Gastroesophageal sphincter (tissue), 3 donors: ENCODE results near the gene ATP9A.

Experiments used
- EP300 ChIP-seq: sonication (generic); formaldehyde crosslinking; IDR thresholded peaks from one replicate; pipeline ENCODE4 v1.6.1; 2017; ENCODE audit warnings: antibody characterized with exemption, mild to moderate bottlenecking
- POLR2A ChIP-seq, 2 donors: fragments of 450-650 bp; IDR thresholded peaks; one replicate each; pipeline ENCODE4 v1.6.1; 2017; ENCODE audit warnings: antibody characterized with exemption in 2 of 2, mild to moderate bottlenecking in 2 of 2, moderate library complexity in 1 of 2
- POLR2AphosphoS5 ChIP-seq: sonication (generic); formaldehyde crosslinking; IDR thresholded peaks from one replicate; pipeline ENCODE4 v1.6.1; 2017; ENCODE audit warnings: antibody characterized with exemption
- TF ChIP-seq, protein P1 (sequence below), 4 experiments: fragments of 200-600 bp in 2 of 4; fragments of 450-650 bp in 2 of 4; sonication (generic) in 1 of 4; IDR thresholded peaks; one replicate each; pipeline ENCODE4 v1.5.1; 2017 to 2019; ENCODE audit warnings: antibody characterized with exemption in 4 of 4, mild to moderate bottlenecking in 2 of 4, moderate library complexity in 2 of 4

DNA sequence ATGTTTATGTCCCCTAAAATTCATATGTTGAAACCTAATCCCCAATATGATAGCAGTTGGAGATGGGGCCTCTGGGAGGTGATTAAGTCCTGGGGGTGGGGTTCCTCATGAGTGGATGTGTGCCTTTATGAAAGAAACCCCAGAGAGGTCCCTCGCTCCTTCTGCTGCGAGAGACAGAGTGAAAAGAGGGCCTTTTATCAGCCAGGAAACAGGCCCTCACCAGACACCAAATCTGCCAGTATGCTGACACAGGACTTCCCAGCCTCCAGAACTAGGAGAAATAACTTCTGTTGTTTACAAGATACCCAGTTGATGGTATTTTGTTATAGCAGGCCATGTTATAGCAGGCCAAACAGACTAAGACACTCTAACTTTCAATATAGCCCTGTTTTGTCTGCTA, 124.8 kb downstream of the ATP9A start:
- TF ChIP-seq, protein P1, sequence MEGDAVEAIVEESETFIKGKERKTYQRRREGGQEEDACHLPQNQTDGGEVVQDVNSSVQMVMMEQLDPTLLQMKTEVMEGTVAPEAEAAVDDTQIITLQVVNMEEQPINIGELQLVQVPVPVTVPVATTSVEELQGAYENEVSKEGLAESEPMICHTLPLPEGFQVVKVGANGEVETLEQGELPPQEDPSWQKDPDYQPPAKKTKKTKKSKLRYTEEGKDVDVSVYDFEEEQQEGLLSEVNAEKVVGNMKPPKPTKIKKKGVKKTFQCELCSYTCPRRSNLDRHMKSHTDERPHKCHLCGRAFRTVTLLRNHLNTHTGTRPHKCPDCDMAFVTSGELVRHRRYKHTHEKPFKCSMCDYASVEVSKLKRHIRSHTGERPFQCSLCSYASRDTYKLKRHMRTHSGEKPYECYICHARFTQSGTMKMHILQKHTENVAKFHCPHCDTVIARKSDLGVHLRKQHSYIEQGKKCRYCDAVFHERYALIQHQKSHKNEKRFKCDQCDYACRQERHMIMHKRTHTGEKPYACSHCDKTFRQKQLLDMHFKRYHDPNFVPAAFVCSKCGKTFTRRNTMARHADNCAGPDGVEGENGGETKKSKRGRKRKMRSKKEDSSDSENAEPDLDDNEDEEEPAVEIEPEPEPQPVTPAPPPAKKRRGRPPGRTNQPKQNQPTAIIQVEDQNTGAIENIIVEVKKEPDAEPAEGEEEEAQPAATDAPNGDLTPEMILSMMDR (IDR thresholded peaks at IDR 0.05) = no peak
- TF ChIP-seq POLR2AphosphoS5 (no peak), EP300 (no peak), POLR2A (IDR thresholded peaks at IDR 0.05) (no peak)
